GM18519 (cell line): ENCODE measurements around the gene ENPP1.
"Not testable (repeated sequence)": the region's sequence is repeated elsewhere in the genome, so short reads cannot be mapped to it uniquely, and the experiment has no call there.

Source experiments
- ATAC-seq: cut with Tn5 transposase; IDR thresholded peaks from one replicate; pipeline ENCODE4 v1.9.1; 2021; ENCODE audit warnings: mild to moderate bottlenecking, moderate library complexity; ENCODE audit not compliant: unreplicated experiment, low FRiP score

The ENPP1 gene

GRCh38 chr6:131825946-131826345 lies 18.1 kb downstream of the ENPP1 start:
- no peak for ATAC-seq

DNA sequence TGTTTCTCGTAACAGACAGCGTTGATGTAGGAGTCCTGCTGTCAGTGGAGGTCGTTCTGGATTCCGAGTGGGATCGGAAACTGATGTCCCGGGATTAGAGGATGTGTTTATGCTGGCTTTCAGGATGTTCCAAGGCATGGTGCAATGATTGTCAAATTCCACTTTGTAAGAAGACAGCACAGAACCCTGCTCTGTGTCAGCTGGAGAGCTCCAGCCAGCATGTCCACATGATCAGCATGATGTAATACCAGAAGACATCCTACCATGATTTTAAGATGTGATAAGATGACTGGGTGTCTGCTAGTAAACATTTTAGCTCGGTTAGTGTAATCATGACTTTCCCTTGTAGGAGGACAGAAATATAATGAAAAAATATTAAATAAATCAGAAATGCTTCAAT lies 20.3 kb downstream of the ENPP1 start:
- ATAC-seq: no peak

DNA sequence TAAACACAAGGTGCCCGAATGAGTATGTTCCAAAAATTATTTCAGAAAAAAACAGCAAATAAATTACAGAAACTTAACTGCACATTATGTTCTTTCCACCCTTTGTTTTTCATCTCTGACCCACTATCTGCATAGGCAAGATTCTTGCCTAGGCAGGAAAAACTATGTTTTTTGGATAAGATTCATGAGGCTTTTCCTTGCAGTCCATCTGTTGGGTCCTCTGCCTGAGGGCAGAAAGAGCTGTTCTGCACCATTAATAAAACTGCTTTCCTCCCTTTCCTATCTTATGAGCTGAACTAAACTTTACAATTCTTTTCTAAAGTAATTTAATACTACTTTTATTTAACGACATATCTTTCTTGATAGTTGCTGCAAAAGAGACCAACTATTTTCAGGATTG lies 21.1 kb downstream of the ENPP1 start:
- no peak for ATAC-seq

GRCh38 chr6:131831392-131831791 lies 23.6 kb downstream of the ENPP1 start:
- ATAC-seq: no peak

DNA sequence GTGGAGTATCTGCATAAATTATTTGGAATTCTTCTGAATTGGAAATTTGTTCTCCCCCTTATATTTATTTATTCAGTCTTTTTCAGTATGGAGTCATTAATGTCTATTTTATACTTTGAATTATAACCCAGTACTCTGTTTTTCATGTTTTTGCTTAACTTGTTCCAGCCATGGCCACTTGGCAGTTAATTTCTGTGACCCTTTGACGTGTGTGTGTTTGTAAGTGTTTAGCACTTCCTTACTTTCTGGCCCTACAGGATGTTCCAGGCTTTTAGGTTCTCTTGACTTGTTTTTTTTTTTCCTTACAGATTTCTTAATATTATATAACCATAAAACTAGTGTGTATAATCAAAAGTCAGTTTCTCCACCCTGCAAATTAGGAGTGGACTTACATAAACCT lies 24.1 kb downstream of the ENPP1 start:
- no peak for ATAC-seq

- no peak for ATAC-seq
Measured at GRCh38 chr6:131832363-131832762, 24.5 kb downstream of the ENPP1 start.

GRCh38 chr6:131838051-131838450 lies 30.2 kb downstream of the ENPP1 start:
- ATAC-seq: no peak

DNA sequence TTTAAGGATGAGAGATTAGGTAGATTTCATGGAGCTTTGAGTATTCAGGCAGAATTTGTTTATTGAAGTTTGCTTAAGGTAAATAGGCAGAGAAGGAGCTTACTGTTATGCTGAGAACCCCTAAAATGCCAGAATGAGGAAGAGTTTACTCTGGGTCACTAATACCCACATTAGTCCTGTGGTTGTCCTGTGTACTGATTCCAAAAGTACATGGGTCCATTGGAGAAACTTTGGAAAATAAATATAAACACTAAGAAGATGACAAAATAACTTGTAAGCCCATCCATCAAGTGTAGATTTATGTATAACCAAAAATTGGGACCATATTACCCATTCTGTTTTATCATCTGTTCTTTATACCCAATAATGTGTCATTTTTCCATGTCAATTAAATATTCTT lies 31.6 kb downstream of the ENPP1 start:
- no peak for ATAC-seq

GRCh38 chr6:131840441-131840840 lies 32.6 kb downstream of the ENPP1 start:
- no peak for ATAC-seq

GRCh38 chr6:131840936-131841583 lies 33.2 kb downstream of the ENPP1 start:
- no peak for ATAC-seq

- ATAC-seq: no peak
Measured at GRCh38 chr6:131843768-131844167, 35.9 kb downstream of the ENPP1 start.

GRCh38 chr6:131844243-131844841 lies 36.5 kb downstream of the ENPP1 start:
- no peak for ATAC-seq

DNA sequence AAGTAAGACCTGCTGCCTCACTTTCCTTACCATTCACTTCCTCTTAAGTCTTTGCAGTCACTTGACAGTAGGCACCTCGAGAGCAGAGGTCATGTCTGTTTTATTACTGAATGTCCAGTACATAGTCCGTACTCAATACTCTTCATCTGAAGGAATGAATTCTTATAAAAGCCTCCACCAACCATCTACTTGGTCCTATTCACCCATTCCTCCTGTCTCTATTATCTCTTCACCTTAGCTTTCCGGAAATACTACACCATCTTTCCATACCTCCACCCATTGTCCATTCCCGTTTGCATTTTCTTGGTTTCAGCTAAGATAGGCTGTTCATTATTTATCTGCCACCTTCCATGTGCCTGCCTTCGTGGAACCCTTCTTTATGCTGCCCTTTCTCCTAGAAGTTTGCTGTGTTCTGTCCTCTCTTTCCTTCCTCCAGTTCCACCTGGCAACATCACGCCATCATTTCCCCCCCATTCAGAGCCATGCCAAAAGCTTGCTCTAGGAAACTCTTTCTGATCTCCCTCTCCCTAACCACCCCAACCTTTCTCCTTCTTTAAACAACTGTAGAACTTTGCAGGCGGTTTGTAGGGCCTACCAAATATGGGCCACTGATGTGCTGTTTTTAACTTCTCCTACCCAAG lies 38.3 kb downstream of the ENPP1 start:
- no peak for ATAC-seq

DNA sequence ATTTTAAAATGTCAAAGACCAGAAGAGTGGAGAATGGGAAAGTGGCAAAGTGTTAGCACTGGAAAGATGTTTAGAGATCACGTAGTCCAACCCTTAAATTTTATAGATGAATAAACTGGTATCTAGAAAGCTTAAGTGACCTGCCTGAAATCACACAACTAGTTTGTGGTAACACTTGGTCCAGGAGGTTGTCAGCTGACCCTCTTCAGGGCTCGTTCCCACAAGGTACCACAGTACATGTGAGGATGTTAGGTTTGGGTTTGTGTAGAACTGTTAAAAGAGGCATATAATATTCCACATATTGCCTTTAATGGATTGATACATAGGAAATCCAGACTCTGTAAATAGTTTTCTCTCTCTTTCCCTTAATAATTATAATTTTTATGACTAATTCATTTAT lies 39.1 kb downstream of the ENPP1 start:
- ATAC-seq: no peak

DNA sequence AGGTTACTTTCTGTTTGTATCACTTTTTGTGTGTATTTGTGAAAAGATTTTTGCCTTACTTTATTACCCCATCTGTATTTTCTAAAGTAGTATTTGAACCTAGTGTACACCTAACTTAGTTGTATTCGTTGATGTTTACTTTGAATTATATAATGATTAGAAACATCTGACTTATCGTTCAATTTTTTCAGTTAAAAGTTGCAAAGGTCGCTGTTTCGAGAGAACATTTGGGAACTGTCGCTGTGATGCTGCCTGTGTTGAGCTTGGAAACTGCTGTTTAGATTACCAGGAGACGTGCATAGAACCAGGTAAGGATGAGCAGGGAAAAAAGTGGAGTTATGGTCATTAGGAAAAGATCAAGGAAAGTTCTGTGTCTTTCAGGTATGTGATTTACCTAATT lies 42.0 kb downstream of the ENPP1 start:
- ATAC-seq: no peak

DNA sequence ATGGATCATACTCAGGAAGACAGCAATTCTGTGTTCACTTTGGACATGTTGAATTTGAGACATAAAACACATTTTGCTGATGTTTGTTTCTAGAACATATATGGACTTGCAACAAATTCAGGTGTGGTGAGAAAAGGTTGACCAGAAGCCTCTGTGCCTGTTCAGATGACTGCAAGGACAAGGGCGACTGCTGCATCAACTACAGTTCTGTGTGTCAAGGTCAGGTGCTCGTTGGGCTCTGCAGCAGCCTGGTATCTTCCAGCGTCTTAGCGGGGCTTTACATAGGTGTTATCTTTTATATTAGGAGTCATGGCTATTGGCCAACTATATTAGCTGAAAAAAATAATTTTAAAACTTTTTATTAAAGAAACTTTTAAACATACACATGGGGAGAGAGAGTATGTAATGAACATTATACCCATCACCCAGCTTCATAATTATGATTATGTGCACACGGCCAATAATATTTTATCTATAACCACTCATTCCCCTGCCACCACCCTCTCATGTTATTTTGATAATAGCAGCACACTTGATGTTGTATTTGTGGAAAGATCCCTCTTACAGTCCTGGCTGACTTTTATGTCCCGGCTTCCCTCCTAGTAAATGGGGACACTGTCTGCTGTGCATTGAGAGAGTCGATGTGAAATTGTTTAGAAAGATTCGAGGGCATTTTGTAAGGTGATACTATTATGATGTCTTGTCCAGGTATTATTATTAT lies 43.4 kb downstream of the ENPP1 start:
- no peak for ATAC-seq

- no peak for ATAC-seq
Measured at GRCh38 chr6:131852200-131852599, 44.4 kb downstream of the ENPP1 start.

DNA sequence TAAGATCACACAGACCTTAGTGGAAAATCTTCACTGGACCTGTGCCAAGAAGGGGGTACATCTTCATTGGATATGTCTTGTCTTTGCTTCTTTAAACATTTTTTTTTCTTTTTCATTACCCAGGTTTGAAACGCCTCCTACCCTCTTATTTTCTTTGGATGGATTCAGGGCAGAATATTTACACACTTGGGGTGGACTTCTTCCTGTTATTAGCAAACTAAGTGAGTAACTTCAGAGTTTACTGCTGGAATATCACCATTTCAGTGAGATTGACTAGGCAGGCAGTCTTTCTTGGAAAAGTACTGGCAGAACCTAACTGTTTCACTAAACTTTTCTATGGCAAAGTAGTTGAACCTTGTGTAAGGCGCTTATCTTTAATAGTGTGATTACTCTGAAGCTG lies 47.0 kb downstream of the ENPP1 start:
- ATAC-seq: no peak

GRCh38 chr6:131858765-131859415 lies 51.1 kb downstream of the ENPP1 start:
- ATAC-seq: no peak

GRCh38 chr6:131859658-131860057 lies 51.8 kb downstream of the ENPP1 start:
- ATAC-seq: not testable (repeated sequence)

- ATAC-seq: no peak
Measured at GRCh38 chr6:131861381-131861780, 53.6 kb downstream of the ENPP1 start.
